HG03175 (cell line): ENCODE data around the gene PRAMEF9.
"Not testable (repeated sequence)": the region's sequence is repeated elsewhere in the genome, so short reads cannot be mapped to it uniquely, and the experiment has no call there.

Experiments used
- ATAC-seq: cut with Tn5 transposase; IDR thresholded peaks from one replicate; pipeline ENCODE4 v1.9.1; 2021; ENCODE audit warnings: mild to moderate bottlenecking, moderate library complexity; ENCODE audit not compliant: unreplicated experiment

PRAMEF9 gene

GRCh38 chr1:13171548-13171947 is at the start of gene PRAMEF9:
Gene PRAMEF9 (plus strand): TSS chr1:13171848. CDS start chr1:13175281, 3,433 bp downstream.
- ATAC-seq, result not testable (repeated sequence)

GRCh38 chr1:13155909-13156308 is 15.7 kb upstream of the PRAMEF9 start, which contains the start of gene PRAMEF26:
Gene PRAMEF26 (minus strand): TSS chr1:13156009. CDS start chr1:13153095, 2,914 bp downstream.
- not testable (repeated sequence) for ATAC-seq

GRCh38 chr1:13165531-13165930 is 6.1 kb upstream of the PRAMEF9 start, which contains the start of gene HNRNPCL4:
Gene HNRNPCL4 (minus strand): TSS chr1:13165631. CDS start chr1:13165467, 164 bp downstream.
- ATAC-seq, result not testable (repeated sequence)

GRCh38 chr1:13201309-13201708 is 29.7 kb downstream of the PRAMEF9 start, which contains the start of gene PRAMEF13:
Gene PRAMEF13 (minus strand): TSS chr1:13201409. CDS start chr1:13199589, 1,820 bp downstream.
- not testable (repeated sequence) for ATAC-seq

- not testable (repeated sequence) for ATAC-seq
These were observed 37.1 kb downstream of the PRAMEF9 start for GRCh38 chr1:13208712-13209111.

- ATAC-seq, result not testable (repeated sequence)
These were observed 45.0 kb downstream of the PRAMEF9 start for GRCh38 chr1:13216619-13217018.

GRCh38 chr1:13219203-13219602 is 47.6 kb downstream of the PRAMEF9 start:
- not testable (repeated sequence) for ATAC-seq

GRCh38 chr1:13222788-13223187 is 51.1 kb downstream of the PRAMEF9 start:
- ATAC-seq, result not testable (repeated sequence)

GRCh38 chr1:13224480-13225060 is 52.9 kb downstream of the PRAMEF9 start:
- ATAC-seq, result no peak

GRCh38 chr1:13225675-13226204 is 54.1 kb downstream of the PRAMEF9 start, which contains the start of gene PRAMEF18:
Gene PRAMEF18 (minus strand): TSS chr1:13226154. CDS start chr1:13226106, 48 bp downstream.
- not testable (repeated sequence) for ATAC-seq

GRCh38 chr1:13227271-13228055 is 55.8 kb downstream of the PRAMEF9 start:
- ATAC-seq, result not testable (repeated sequence)

GRCh38 chr1:13228343-13228781 is 56.7 kb downstream of the PRAMEF9 start:
- ATAC-seq, result no peak
